Trophoblast cell (in vitro differentiated cells and primary cell): ENCODE data around the gene POU2F1.

Source experiments
- DNase-seq, 2 donors: peaks; one replicate each; pipeline ENCODE4 v3.0.0-alpha.2; 2016
- H2AFZ ChIP-seq: 2 replicates; pipeline ENCODE4 v1.6.1; 2013; ENCODE audit warnings: low read length, moderate library complexity, mild to moderate bottlenecking; ENCODE audit not compliant: insufficient read depth, poor library complexity
- H2AK5ac ChIP-seq: 2 replicates; pipeline ENCODE4 v1.6.1; 2013; ENCODE audit warnings: mild to moderate bottlenecking, low read length
- H2BK120ac ChIP-seq: 2 replicates; pipeline ENCODE4 v1.6.1; 2013; ENCODE audit warnings: low read length, mild to moderate bottlenecking, moderate library complexity; ENCODE audit not compliant: insufficient read depth, poor library complexity
- H2BK12ac ChIP-seq: 2 replicates; pipeline ENCODE4 v1.6.1; 2013; ENCODE audit warnings: mild to moderate bottlenecking, low read length, moderate library complexity
- H2BK5ac ChIP-seq: 2 replicates; pipeline ENCODE4 v1.6.1; 2013; ENCODE audit warnings: low read length, low read depth, moderate library complexity, mild to moderate bottlenecking; ENCODE audit not compliant: poor library complexity
- H3K14ac ChIP-seq: 2 replicates; pipeline ENCODE4 v1.6.1; 2013; ENCODE audit warnings: mild to moderate bottlenecking, low read length
- H3K18ac ChIP-seq: 2 replicates; pipeline ENCODE4 v1.6.1; 2013; ENCODE audit warnings: mild to moderate bottlenecking, low read length
- H3K23ac ChIP-seq: 2 replicates; pipeline ENCODE4 v1.6.1; 2013; ENCODE audit warnings: low read length
- H3K27ac ChIP-seq: 2 replicates; pipeline ENCODE4 v1.5.1; 2013; ENCODE audit warnings: low read depth, mild to moderate bottlenecking, inconsistent platforms, low read length, moderate library complexity
- H3K27me3 ChIP-seq: 2 replicates; pipeline ENCODE4 v1.6.1; 2013; ENCODE audit warnings: inconsistent platforms, mild to moderate bottlenecking, low read length, moderate library complexity; ENCODE audit not compliant: insufficient read depth
- H3K36me3 ChIP-seq, 2 experiments: 1 replicate in 1 of 2; 2 replicates in 1 of 2; pipeline ENCODE4 v1.6.1; 2013; ENCODE audit warnings: low read length in 2 of 2, mild to moderate bottlenecking in 2 of 2, moderate library complexity in 1 of 2; ENCODE audit not compliant: insufficient read depth in 2 of 2, control insufficient read depth in 1 of 2
- H3K4ac ChIP-seq: 2 replicates; pipeline ENCODE4 v1.6.1; 2013; ENCODE audit warnings: low read depth, mild to moderate bottlenecking, low read length, moderate library complexity
- H3K4me1 ChIP-seq, 2 experiments: 1 replicate in 1 of 2; 2 replicates in 1 of 2; pipeline ENCODE4 v1.6.1; 2013; ENCODE audit warnings: low read length in 2 of 2, mild to moderate bottlenecking in 2 of 2, moderate library complexity in 1 of 2; ENCODE audit not compliant: insufficient read depth in 2 of 2, control insufficient read depth in 1 of 2
- H3K4me2 ChIP-seq: 2 replicates; pipeline ENCODE4 v1.6.1; 2013; ENCODE audit warnings: inconsistent platforms, mild to moderate bottlenecking, low read length, moderate library complexity
- H3K4me3 ChIP-seq: 2 replicates; pipeline ENCODE4 v1.5.1; 2013; ENCODE audit warnings: mild to moderate bottlenecking, low read depth, low read length, inconsistent platforms
- H3K79me1 ChIP-seq: one replicate; pipeline ENCODE4 v1.6.1; 2013; ENCODE audit warnings: low read length
- H3K79me2 ChIP-seq: 2 replicates; pipeline ENCODE4 v1.6.1; 2013; ENCODE audit warnings: low read length, mild to moderate bottlenecking; ENCODE audit not compliant: control insufficient read depth, insufficient read depth, poor library complexity
- H3K9ac ChIP-seq: 2 replicates; pipeline ENCODE4 v1.6.1; 2013; ENCODE audit warnings: mild to moderate bottlenecking, low read length
- H3K9me3 ChIP-seq: 2 replicates; pipeline ENCODE4 v1.6.1; 2013; ENCODE audit warnings: low read depth, mild to moderate bottlenecking, control low read depth, inconsistent platforms, low read length; ENCODE audit not compliant: insufficient read depth
- H4K12ac ChIP-seq: 2 replicates; pipeline ENCODE4 v1.6.1; 2013; ENCODE audit warnings: low read depth, mild to moderate bottlenecking, low read length, moderate library complexity
- H4K8ac ChIP-seq: 2 replicates; pipeline ENCODE4 v1.6.1; 2013; ENCODE audit warnings: low read depth, mild to moderate bottlenecking, low read length, moderate library complexity
- H4K91ac ChIP-seq: one replicate; pipeline ENCODE4 v1.6.1; 2013; ENCODE audit warnings: low read depth, mild to moderate bottlenecking, low read length, moderate library complexity
- WGBS: extraction: QIAGEN DNeasy Blood & Tissue Kit; methylation state at CpG from one replicate; pipeline ENCODE4 v1.1.7; 2013; ENCODE audit warnings: missing lambda C conversion rate; ENCODE audit not compliant: insufficient read length, insufficient coverage; ENCODE audit errors: extremely low coverage; 5-methylcytosine and 5-hydroxymethylcytosine counted together

Gene POU2F1

DNA sequence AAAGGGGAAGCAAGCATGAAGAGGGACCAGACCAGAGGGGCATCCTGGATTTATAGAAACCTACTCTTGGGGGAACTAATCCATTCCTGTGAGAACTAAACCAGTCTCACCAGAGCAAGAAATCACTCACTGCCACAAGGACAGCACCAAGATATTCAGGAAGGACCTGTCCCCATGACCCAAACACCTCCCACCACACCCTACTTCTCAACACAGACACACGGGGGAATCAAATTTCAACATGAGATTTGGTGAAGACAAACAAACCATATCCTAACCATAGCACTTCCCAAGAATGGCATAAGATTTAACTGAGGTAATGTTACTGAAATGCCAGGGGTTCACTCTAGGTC, 12.1 kb upstream of the POU2F1 start:
- Histone ChIP-seq H3K79me2 (no peaks in the 10 kb centered on the region), H4K8ac (no peak overlapping the region), H3K4ac (no peak overlapping the region), H2BK12ac (no peak overlapping the region), H3K79me1 (no peaks in the 10 kb centered on the region), H3K9me3 (peaks cover 4% of the 10 kb centered on the region), H3K4me3 (no peak overlapping the region), H4K91ac (no peak overlapping the region), H2AFZ (no peak overlapping the region), H2BK120ac (no peak overlapping the region), H3K36me3 (no peaks in the 10 kb centered on the region), H3K27ac (no peak overlapping the region), H3K14ac (no peak overlapping the region), H3K23ac (no peak overlapping the region), H3K4me2 (no peak overlapping the region), H3K9ac (no peak overlapping the region), H3K27me3 (no peaks in the 10 kb centered on the region), H4K12ac (no peak overlapping the region), H2AK5ac (no peak overlapping the region), H3K4me1 (no peaks in the 10 kb centered on the region), H2BK5ac (no peak overlapping the region), H3K18ac (no peak overlapping the region)
- no peak for DNase-seq
- no CpG with 5 or more reads among the region's 1 CpG for WGBS

DNA sequence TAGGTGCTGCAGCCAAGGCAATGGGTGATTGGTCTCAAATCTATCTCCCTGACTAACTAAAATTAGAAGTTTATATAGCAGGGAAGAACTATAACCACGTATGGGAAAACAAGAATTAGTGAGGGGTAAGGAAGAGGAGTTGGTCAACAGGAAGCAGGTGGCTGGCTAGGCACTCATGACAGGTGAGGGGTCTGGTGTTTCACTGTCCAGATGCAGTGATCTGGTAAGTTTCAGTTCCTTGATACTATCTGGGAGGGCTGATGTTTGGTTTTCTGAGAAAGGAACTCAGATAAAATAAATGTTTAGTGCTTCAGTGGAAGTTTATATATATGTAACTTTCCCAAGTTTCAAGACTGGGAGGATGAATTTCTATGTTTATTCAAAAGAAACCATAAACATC, 11.6 kb upstream of the POU2F1 start:
- Histone ChIP-seq H3K79me2 (no peaks in the 10 kb centered on the region), H2BK120ac (no peak overlapping the region), H2BK12ac (no peak overlapping the region), H3K4ac (no peak overlapping the region), H3K4me2 (no peak overlapping the region), H2AFZ (no peak overlapping the region), H4K8ac (no peak overlapping the region), H3K4me3 (no peak overlapping the region), H3K14ac (no peak overlapping the region), H3K79me1 (no peaks in the 10 kb centered on the region), H3K27me3 (no peaks in the 10 kb centered on the region), H2AK5ac (no peak overlapping the region), H3K23ac (no peak overlapping the region), H3K9me3 (peaks cover 4% of the 10 kb centered on the region), H2BK5ac (no peak overlapping the region), H3K36me3 (no peaks in the 10 kb centered on the region), H3K18ac (no peak overlapping the region), H3K4me1 (no peaks in the 10 kb centered on the region), H3K9ac (no peak overlapping the region), H4K12ac (no peak overlapping the region), H3K27ac (no peak overlapping the region), H4K91ac (no peak overlapping the region)
- no CpG with 5 or more reads among the region's 1 CpG for whole genome bisulfite sequencing
- no peak for DNase-seq

DNA sequence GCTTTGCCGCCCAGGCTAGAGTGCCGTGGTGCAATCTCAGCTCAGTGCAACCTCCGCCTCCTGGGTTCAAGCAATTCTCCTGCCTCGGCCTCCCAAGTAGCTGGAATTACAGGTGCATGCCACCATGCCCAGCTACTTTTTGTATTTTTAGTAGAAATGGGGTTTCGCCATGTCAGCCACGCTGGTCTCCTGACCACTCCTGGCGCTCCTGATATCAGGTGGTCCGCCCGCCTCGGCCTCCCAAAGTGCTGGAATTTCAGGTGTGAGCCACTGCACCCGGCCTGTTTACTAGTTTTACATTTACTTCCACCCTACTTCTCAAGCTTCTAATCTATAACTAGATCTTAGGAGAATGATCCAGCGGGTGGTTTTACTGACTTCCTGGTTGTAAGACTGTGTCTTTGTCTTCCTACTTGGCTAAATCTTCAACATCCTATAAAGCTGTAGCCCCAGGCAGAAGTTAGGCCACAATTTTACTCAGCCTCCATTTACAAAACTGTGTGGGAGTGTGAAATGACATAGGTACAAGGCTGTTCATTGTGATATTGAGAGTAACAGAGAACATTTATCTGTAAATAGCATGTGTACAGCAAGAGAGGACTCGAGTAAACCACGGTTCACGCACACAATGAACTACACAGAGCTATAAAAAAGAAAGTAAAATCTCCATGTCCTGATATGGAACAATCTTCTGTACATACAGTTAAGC, 9.6 kb upstream of the POU2F1 start:
- H2BK12ac ChIP-seq = no peak overlapping the region
- no peaks in the 10 kb centered on the region for H3K27me3 ChIP-seq
- no peak overlapping the region for H4K8ac ChIP-seq
- no peak overlapping the region for H3K14ac ChIP-seq
- no peak overlapping the region for H3K4me3 ChIP-seq
- H3K79me2 ChIP-seq = no peaks in the 10 kb centered on the region
- no peak overlapping the region for H3K9ac ChIP-seq
- no CpG with 5 or more reads among the region's 15 CpGs for WGBS
- peaks cover 4% of the 10 kb centered on the region for H3K9me3 ChIP-seq
- no peak overlapping the region for H3K18ac ChIP-seq
- no peaks in the 10 kb centered on the region for H3K4me1 ChIP-seq
- H2AK5ac ChIP-seq = no peak overlapping the region
- no peak for DNase-seq
- H3K23ac ChIP-seq = no peak overlapping the region
- H3K4ac ChIP-seq = no peak overlapping the region
- H3K79me1 ChIP-seq = no peaks in the 10 kb centered on the region
- no peak overlapping the region for H4K91ac ChIP-seq
- H3K36me3 ChIP-seq = no peaks in the 10 kb centered on the region
- no peak overlapping the region for H2BK120ac ChIP-seq
- H4K12ac ChIP-seq = no peak overlapping the region
- H2BK5ac ChIP-seq = no peak overlapping the region
- peak overlapping the region; percentile 24 for H2AFZ ChIP-seq
- no peak overlapping the region for H3K27ac ChIP-seq
- no peak overlapping the region for H3K4me2 ChIP-seq

DNA sequence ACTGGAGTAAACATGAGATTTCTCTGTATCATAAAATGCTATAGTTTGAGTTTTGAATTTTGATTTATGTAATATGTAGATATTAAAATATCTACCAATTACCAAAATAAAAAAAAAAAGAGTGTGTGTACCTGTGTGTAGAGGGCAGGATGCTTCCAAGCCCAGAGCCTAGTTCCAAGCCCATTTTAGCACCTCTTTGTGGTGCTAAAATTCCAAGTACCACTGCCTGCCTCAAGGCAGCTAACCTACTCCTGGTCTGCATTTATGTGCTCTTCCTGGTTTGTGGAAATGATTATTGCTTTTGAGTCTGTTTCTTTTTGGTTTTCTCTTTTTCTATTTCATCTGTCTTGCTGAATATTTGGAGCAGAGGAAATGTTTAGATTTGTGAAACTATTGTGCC, 8.7 kb upstream of the POU2F1 start:
- Histone ChIP-seq H3K4me3 (no peak overlapping the region), H4K12ac (no peak overlapping the region), H2BK120ac (no peak overlapping the region), H3K14ac (no peak overlapping the region), H4K91ac (no peak overlapping the region), H2AFZ (no peak overlapping the region), H3K23ac (no peak overlapping the region), H2BK5ac (no peak overlapping the region), H3K27me3 (no peaks in the 10 kb centered on the region), H3K79me2 (no peaks in the 10 kb centered on the region), H3K9me3 (peaks cover 4% of the 10 kb centered on the region), H3K4ac (no peak overlapping the region), H3K79me1 (no peaks in the 10 kb centered on the region), H2AK5ac (no peak overlapping the region), H3K9ac (no peak overlapping the region), H3K4me1 (no peaks in the 10 kb centered on the region), H3K18ac (no peak overlapping the region), H3K4me2 (no peak overlapping the region), H3K27ac (no peak overlapping the region), H2BK12ac (no peak overlapping the region), H3K36me3 (no peaks in the 10 kb centered on the region), H4K8ac (no peak overlapping the region)
- no peak for DNase-seq
